Measurements from ENCODE around the gene EGLN1.
A peak's percentile ranks its signal among the peaks of the same experiment; 100 is the strongest.
"Not testable (repeated sequence)": the region's sequence is repeated elsewhere in the genome, so short reads cannot be mapped to it uniquely, and the experiment has no call there.

The EGLN1 gene

GRCh38 chr1:231421971-231422797 lies at the start of gene EGLN1:
EGLN1 (minus strand) TSS chr1:231422287; CDS start chr1:231421888, 399 bp downstream.
- peak; percentile 46 for DNase-seq

GRCh38 chr1:231471500-231471899 lies 49.4 kb upstream of the EGLN1 start:
- not testable (repeated sequence) for DNase-seq

GRCh38 chr1:231471027-231471426 lies 48.9 kb upstream of the EGLN1 start:
- not testable (repeated sequence) for DNase-seq

GRCh38 chr1:231467986-231468385 lies 45.9 kb upstream of the EGLN1 start:
- DNase-seq = no peak

- DNase-seq = no peak
These were observed 43.0 kb upstream of the EGLN1 start for GRCh38 chr1:231465051-231465450.

- DNase-seq = no peak
These were observed 41.5 kb upstream of the EGLN1 start for GRCh38 chr1:231463541-231463940.

- no peak for DNase-seq
These were observed 38.5 kb upstream of the EGLN1 start for GRCh38 chr1:231460614-231461013.

GRCh38 chr1:231459438-231459837 lies 37.4 kb upstream of the EGLN1 start:
- DNase-seq = not testable (repeated sequence)

- DNase-seq = not testable (repeated sequence)
These were observed 35.9 kb upstream of the EGLN1 start for GRCh38 chr1:231457956-231458355.

- DNase-seq = not testable (repeated sequence)
These were observed 32.0 kb upstream of the EGLN1 start for GRCh38 chr1:231454133-231454532.

GRCh38 chr1:231446138-231446537 lies 24.1 kb upstream of the EGLN1 start:
- DNase-seq = no peak

GRCh38 chr1:231444059-231444458 lies 22.0 kb upstream of the EGLN1 start:
- no peak for DNase-seq

GRCh38 chr1:231443363-231443762 lies 21.3 kb upstream of the EGLN1 start:
- DNase-seq = no peak

- DNase-seq = no peak
These were observed 20.6 kb upstream of the EGLN1 start for GRCh38 chr1:231442735-231443134.

GRCh38 chr1:231432996-231433395 lies 10.9 kb upstream of the EGLN1 start:
- no peak for DNase-seq

GRCh38 chr1:231431665-231432415 lies 9.8 kb upstream of the EGLN1 start:
- no peak for DNase-seq

GRCh38 chr1:231430678-231431352 lies 8.7 kb upstream of the EGLN1 start:
- DNase-seq = not testable (repeated sequence)

- DNase-seq = no peak
These were observed 6.3 kb upstream of the EGLN1 start for GRCh38 chr1:231428377-231428776.

GRCh38 chr1:231424950-231425805 lies 3.1 kb upstream of the EGLN1 start:
- no peak for DNase-seq

- no peak for DNase-seq
These were observed 1.6 kb upstream of the EGLN1 start for GRCh38 chr1:231423648-231424047.

- DNase-seq = no peak
These were observed 767 bp upstream of the EGLN1 start for GRCh38 chr1:231422798-231423309.

- no peak for DNase-seq
These were observed 529 bp downstream of the EGLN1 start for GRCh38 chr1:231421546-231421970.
